Uterus (tissue), 4 donors: ENCODE results near the gene CERS6. TPM values are rescaled to one million over a fixed set of nuclear protein-coding genes. Genes with fewer than 3 reads are reported as not detected.
"Not testable (repeated sequence)": the region's sequence is repeated elsewhere in the genome, so short reads cannot be mapped to it uniquely, and the experiment has no call there.

Source experiments
- DNase-seq, 2 donors: peaks; one replicate each; pipeline ENCODE4 v3.0.0-alpha.2; 2019 to 2020
- H3K27ac ChIP-seq, 2 donors: fragments of 200-600 bp; sonication (generic); 1 replicate in 1 of 2; 2 replicates in 1 of 2; pipeline ENCODE4 v1.5.1; 2016 to 2018
- H3K27me3 ChIP-seq, 2 donors: fragments of 200-600 bp; sonication (generic); one replicate each; pipeline ENCODE4 v1.5.1; 2018 to 2019; ENCODE audit warnings: control low read depth in 1 of 2
- H3K36me3 ChIP-seq, 2 donors: fragments of 200-600 bp; sonication (generic); one replicate each; pipeline ENCODE4 v1.5.1; 2019; ENCODE audit warnings: control low read depth in 1 of 2
- H3K4me1 ChIP-seq, 2 donors: fragments of 200-600 bp; sonication (generic); one replicate each; pipeline ENCODE4 v1.5.1; 2018 to 2019; ENCODE audit warnings: control low read depth in 1 of 2
- H3K4me3 ChIP-seq, 2 donors: fragments of 200-600 bp; sonication (generic); 1 replicate in 1 of 2; 2 replicates in 1 of 2; pipeline ENCODE4 v1.5.1; 2018 to 2019; ENCODE audit warnings: mild to moderate bottlenecking in 1 of 2
- H3K9me3 ChIP-seq, 2 donors: fragments of 200-600 bp; sonication (generic); one replicate each; pipeline ENCODE4 v1.5.1; 2019; ENCODE audit warnings: control low read depth in 1 of 2
- CTCF ChIP-seq, 4 experiments: fragments of 200-600 bp in 2 of 4; fragments of 450-650 bp in 2 of 4; sonication (generic) in 2 of 4; IDR thresholded peaks; one replicate each; pipeline ENCODE4 v1.5.1; 2016 to 2019; ENCODE audit warnings: antibody characterized with exemption in 4 of 4, mild to moderate bottlenecking in 2 of 4, moderate library complexity in 1 of 4
- POLR2A ChIP-seq, 2 donors: fragments of 450-650 bp; IDR thresholded peaks; one replicate each; pipeline ENCODE4 v1.6.1; 2016; ENCODE audit warnings: antibody characterized with exemption in 2 of 2, mild to moderate bottlenecking in 1 of 2, moderate library complexity in 1 of 2
- intact Hi-C: fragments of 100-400 bp; cut with DNase I; formaldehyde crosslinking; loops from one replicate; pipeline ENCODE4 v1.15.1; 2023; ENCODE audit warnings: low total_unique reads
- total RNA-seq, 4 donors: library from RNA; depleted of rRNA in 3 of 4; stranded (reverse); fragments of >200 nt in 3 of 4; gene quantifications; one replicate each; pipeline versions ENCODE4 v1.1.0 to v1.2.4, GENCODE V29; 2014 to 2023
- donor health status: DM: yes; HTN: yes; CAD: no.

CERS6 gene
- total RNA-seq, 4 donors from 2014 or later: 20.0 to 47.2 (median 26.6) TPM

DNA sequence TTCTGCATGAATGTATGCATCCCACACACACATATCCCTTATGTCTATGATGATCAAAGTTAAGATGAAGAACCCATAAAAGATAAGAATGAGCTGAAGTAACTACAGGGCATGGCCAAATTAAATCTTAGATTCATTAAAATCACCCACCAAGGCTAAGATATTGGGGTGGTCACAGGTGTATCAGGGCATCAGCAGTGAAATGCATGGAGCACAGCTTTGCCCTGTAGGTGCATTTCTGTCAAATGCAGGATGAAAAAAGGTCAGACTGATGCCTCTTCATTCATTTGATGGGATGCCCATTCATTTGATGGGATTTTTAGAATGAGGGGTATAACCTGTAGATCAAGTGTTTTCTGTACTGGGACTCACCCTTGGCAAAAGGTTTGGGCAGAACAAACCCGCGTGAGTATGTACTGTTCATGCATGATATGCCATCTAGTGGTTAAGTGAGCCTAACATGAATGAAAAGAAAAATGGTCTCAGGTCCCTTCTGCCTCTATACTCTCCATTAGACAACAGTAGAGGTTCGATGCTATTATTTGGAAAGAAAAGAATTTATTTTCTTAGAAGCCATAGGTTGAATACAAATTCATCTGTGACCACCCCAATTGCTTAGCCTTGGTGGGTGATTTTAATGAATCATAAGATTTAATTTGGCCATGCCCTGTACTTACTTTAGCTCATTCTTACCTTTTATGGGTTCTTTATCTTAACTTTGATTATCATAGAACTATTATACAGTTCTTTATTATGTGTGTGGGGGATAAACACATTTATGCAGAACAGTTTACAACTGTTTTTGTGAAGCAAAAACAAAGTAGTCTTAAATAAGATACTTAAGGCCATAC is 303.1 kb downstream of the CERS6 start:
- no peaks in the 10 kb centered on the region for H3K27me3 ChIP-seq
- peak in 1 of 2 donors; percentile 31 for DNase-seq
- H3K4me1 ChIP-seq: no peaks in the 10 kb centered on the region
- H3K27ac ChIP-seq: no peak overlapping the region
- TF ChIP-seq POLR2A (IDR thresholded peaks at IDR 0.05): no peak
- TF ChIP-seq CTCF (IDR thresholded peaks at IDR 0.05): peak; percentile 59 to 76 (median 62)
- intact Hi-C loops: no loop called here
- H3K36me3 ChIP-seq: no peaks in the 10 kb centered on the region
- no peaks in the 10 kb centered on the region for H3K9me3 ChIP-seq
- H3K4me3 ChIP-seq: no peak overlapping the region

GRCh38 chr2:168765401-168765800 is 309.3 kb downstream of the CERS6 start:
- no peaks in the 10 kb centered on the region for H3K27me3 ChIP-seq
- H3K36me3 ChIP-seq: no peaks in the 10 kb centered on the region
- no peaks in the 10 kb centered on the region for H3K4me1 ChIP-seq
- no peaks in the 10 kb centered on the region for H3K9me3 ChIP-seq
- intact Hi-C loops: loop anchor here (10.0 kb wide), 1 partner anchor 421 kb away; no protein-coding TSS in a partner anchor
- DNase-seq: no peak
- TF ChIP-seq POLR2A (IDR thresholded peaks at IDR 0.05) (no peak), CTCF (IDR thresholded peaks at IDR 0.05) (no peak)
- H3K27ac ChIP-seq: no peak overlapping the region
- no peak overlapping the region for H3K4me3 ChIP-seq

DNA sequence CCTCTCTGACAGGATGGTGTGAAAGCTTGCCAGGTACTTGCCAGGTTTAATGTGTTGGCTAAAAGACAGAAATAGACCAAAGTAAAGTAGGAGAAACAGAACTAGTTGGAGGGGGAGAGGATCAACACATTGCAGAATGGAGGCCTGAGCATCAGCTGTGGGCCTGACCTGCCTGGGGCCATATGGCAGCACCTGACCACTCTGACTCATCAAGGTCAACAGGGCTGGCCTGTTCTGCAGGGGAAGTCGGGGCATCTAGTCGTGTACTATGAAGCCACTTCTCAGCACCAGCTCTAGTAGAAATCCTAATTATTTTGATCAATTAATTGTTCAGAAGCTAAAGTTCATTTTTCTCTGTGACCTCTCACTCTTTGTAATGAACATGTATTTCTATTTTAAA is 310.5 kb downstream of the CERS6 start:
- no peak for TF ChIP-seq CTCF (IDR thresholded peaks at IDR 0.05)
- TF ChIP-seq POLR2A (IDR thresholded peaks at IDR 0.05): no peak
- Histone ChIP-seq H3K4me3 (no peak overlapping the region), H3K36me3 (no peaks in the 10 kb centered on the region), H3K9me3 (no peaks in the 10 kb centered on the region), H3K27me3 (no peaks in the 10 kb centered on the region), H3K4me1 (no peaks in the 10 kb centered on the region), H3K27ac (no peak overlapping the region)
- intact Hi-C loops: loop anchor here (10.0 kb wide), 1 partner anchor 422 kb away; no protein-coding TSS in a partner anchor
- DNase-seq: no peak

GRCh38 chr2:168767258-168767657 is 311.2 kb downstream of the CERS6 start:
- H3K36me3 ChIP-seq: no peaks in the 10 kb centered on the region
- H3K4me1 ChIP-seq: no peaks in the 10 kb centered on the region
- H3K27me3 ChIP-seq: no peaks in the 10 kb centered on the region
- no peak overlapping the region for H3K27ac ChIP-seq
- no peak overlapping the region for H3K4me3 ChIP-seq
- TF ChIP-seq POLR2A (IDR thresholded peaks at IDR 0.05) (no peak), CTCF (IDR thresholded peaks at IDR 0.05) (no peak)
- intact Hi-C loops: loop anchor here (10.0 kb wide), 1 partner anchor 422 kb away; no protein-coding TSS in a partner anchor
- DNase-seq: no peak
- no peaks in the 10 kb centered on the region for H3K9me3 ChIP-seq

DNA sequence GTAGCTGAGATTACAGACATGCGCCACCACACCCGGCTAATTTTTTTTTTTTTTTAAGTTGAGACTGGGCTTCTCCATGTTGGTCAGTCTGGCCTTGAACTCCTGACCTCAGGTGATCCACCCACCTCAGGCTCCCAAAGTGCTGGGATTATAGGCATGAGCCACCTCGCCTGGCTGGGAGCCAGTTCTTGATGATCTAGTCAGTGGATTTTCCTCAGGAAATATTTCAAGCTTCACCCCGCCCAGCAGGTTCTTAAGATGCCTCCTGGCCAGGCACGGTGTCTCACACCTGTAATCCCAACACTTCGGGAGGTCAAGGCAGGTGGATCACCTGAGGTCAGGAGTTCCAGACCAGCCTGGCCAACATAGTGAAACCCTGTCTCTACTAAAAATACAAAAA is 312.3 kb downstream of the CERS6 start:
- not testable (repeated sequence) for H3K4me3 ChIP-seq, H3K27me3 ChIP-seq, H3K4me1 ChIP-seq, DNase-seq, H3K27ac ChIP-seq, H3K36me3 ChIP-seq, H3K9me3 ChIP-seq
- intact Hi-C loops: loop anchor here (10.0 kb wide), 1 partner anchor 424 kb away; no protein-coding TSS in a partner anchor
